SK-N-SH treated with all-trans-retinoic acid at 6 μM for 48 hours (cell line): Measurements from ENCODE around the gene PFN2.

Experiments used
- CSDC2 ChIP-seq: fragments of 250-450 bp; sonication (Bioruptor Pico); IDR thresholded peaks from 2 replicates; pipeline ENCODE4 v1.5.0; 2020; ENCODE audit warnings: mild to moderate bottlenecking, moderate library complexity
- ZFP3 ChIP-seq: fragments of 250-450 bp; sonication (Bioruptor Pico); IDR thresholded peaks from 2 replicates; pipeline ENCODE4 v1.5.0; 2020; ENCODE audit warnings: mild to moderate bottlenecking, moderate library complexity
- TF ChIP-seq, protein P1 (sequence below): fragments of 250-450 bp; sonication (Bioruptor Pico); IDR thresholded peaks from 2 replicates; pipeline ENCODE4 v1.5.1; 2020; ENCODE audit warnings: low read depth, mild to moderate bottlenecking, moderate library complexity
- TF ChIP-seq, protein P2 (sequence below): fragments of 250-450 bp; sonication (Bioruptor Pico); IDR thresholded peaks from 2 replicates; pipeline ENCODE4 v1.8.0; 2020; ENCODE audit warnings: mild to moderate bottlenecking, moderate library complexity, borderline replicate concordance

DNA sequence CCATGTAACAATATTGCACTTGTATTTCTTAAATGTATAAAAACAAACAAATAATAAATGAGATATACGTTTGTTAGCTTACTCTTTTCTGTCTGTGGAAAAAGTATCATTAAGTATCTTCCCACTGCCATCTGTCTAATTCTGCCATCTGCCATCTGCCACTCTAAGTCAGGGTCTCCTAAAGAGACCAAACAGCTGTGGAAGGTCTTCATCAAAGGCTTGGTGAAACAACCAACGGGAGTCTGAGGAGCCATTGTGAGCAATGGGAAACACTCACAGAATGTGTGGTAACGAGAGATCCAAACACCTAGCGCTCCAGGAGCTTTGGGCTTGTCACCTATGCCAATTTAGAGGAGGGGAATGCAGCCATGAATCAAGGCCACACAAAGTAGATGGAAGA lies 28.7 kb upstream of the PFN2 start:
- TF ChIP-seq ZFP3 (CRISPR knock-in tag) (no peak), CSDC2 (CRISPR knock-in tag) (no peak)
- TF ChIP-seq, protein P1, sequence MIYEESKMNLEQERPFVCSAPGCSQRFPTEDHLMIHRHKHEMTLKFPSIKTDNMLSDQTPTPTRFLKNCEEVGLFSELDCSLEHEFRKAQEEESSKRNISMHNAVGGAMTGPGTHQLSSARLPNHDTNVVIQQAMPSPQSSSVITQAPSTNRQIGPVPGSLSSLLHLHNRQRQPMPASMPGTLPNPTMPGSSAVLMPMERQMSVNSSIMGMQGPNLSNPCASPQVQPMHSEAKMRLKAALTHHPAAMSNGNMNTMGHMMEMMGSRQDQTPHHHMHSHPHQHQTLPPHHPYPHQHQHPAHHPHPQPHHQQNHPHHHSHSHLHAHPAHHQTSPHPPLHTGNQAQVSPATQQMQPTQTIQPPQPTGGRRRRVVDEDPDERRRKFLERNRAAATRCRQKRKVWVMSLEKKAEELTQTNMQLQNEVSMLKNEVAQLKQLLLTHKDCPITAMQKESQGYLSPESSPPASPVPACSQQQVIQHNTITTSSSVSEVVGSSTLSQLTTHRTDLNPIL (CRISPR knock-in tag), result no peak
- TF ChIP-seq, protein P2, sequence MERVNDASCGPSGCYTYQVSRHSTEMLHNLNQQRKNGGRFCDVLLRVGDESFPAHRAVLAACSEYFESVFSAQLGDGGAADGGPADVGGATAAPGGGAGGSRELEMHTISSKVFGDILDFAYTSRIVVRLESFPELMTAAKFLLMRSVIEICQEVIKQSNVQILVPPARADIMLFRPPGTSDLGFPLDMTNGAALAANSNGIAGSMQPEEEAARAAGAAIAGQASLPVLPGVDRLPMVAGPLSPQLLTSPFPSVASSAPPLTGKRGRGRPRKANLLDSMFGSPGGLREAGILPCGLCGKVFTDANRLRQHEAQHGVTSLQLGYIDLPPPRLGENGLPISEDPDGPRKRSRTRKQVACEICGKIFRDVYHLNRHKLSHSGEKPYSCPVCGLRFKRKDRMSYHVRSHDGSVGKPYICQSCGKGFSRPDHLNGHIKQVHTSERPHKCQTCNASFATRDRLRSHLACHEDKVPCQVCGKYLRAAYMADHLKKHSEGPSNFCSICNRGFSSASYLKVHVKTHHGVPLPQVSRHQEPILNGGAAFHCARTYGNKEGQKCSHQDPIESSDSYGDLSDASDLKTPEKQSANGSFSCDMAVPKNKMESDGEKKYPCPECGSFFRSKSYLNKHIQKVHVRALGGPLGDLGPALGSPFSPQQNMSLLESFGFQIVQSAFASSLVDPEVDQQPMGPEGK, result no peak
